Keratinocyte (primary cell): ENCODE results near the gene NAV3.

Experiments
- CTCF ChIP-seq, 3 experiments: IDR thresholded peaks in 1 of 3; conservative IDR thresholded peaks in 1 of 3; optimal IDR thresholded peaks in 1 of 3; 2 replicates in 2 of 3; 3 replicates in 1 of 3; pipeline versions ENCODE3 to v1.5.1; 2011; ENCODE audit warnings: low read length in 3 of 3, mild to moderate bottlenecking in 3 of 3, moderate library complexity in 2 of 3, control low read depth in 1 of 3, inconsistent platforms in 1 of 3; ENCODE audit not compliant: insufficient read depth in 2 of 3; ENCODE audit errors: extremely low read depth in 1 of 3
- EZH2 ChIP-seq: IDR thresholded peaks from one replicate; pipeline ENCODE4 v1.6.1; 2012; ENCODE audit warnings: inconsistent platforms, mild to moderate bottlenecking, low read length, moderate library complexity

- TF ChIP-seq CTCF (optimal IDR thresholded peaks at IDR 0.05 in 1 of 3, IDR thresholded peaks at IDR 0.05 in 1 of 3, conservative IDR thresholded peaks at IDR 0.05 in 1 of 3; ENCODE audit: extremely low read depth in 1 of 3, insufficient read depth in 2 of 3, low read length in 3 of 3) (peak; percentile 95 to 100 (median 99)), EZH2 (no peak)
Observed at GRCh38 chr12:77925536-77926108, 94.9 kb downstream of the NAV3 start.
